Stimulated activated CD4-positive, alpha-beta T cell treated with anti-CD3 and anti-CD28 coated beads, Interleukin-1b, Interleukin-23, amount 100 ng/mL, for 24 hours (primary cell): ENCODE measurements around the gene BCAN.

Experiments
- DNase-seq, 4 experiments: peaks; one replicate each; pipeline ENCODE4 v3.0.0-alpha.2; 2020; ENCODE audit warnings: low read depth in 4 of 4, low spot score in 1 of 4

BCAN gene

DNA sequence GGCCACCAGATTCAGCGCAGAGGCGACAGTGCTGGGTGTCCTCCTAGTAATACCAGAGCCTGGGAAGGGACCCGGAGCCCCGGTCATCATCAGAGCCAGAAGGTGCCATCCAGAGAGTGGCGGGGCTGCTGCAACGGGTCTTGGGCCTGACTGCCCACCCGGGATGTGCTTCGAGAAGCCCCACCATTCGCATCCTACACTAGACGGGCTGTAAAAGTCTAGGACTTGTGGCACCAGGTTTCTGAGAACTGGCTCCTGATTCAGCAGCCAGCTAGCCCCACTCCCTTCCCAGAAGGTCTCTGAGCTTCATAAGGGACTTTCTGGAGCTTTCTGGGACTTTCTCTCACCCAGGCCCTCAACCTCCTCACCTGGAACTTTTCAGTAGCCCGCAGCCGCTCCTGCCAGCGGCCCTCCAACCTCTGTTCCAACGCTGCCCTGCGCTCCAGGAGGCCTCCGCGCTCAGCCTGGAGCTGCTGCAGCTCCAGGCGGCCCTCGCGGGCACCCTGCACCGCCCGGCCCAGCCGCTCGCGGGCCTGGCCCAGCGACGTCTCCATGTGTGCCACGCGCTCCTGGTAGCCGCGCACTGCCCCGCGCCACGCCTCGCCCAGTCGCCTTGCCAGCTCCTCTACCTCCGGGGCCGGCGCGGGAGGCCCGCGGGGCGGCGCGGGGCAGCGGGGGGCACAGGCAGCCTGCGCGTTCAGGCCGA is 34.4 kb downstream of the BCAN start:
- no peak for DNase-seq

GRCh38 chr1:156676820-156677615 is 35.1 kb downstream of the BCAN start, which contains the start of gene NES:
TSS of gene NES (minus strand) at chr1:156677407. CDS start at chr1:156677264, 143 bp downstream.
- no peak for DNase-seq

DNA sequence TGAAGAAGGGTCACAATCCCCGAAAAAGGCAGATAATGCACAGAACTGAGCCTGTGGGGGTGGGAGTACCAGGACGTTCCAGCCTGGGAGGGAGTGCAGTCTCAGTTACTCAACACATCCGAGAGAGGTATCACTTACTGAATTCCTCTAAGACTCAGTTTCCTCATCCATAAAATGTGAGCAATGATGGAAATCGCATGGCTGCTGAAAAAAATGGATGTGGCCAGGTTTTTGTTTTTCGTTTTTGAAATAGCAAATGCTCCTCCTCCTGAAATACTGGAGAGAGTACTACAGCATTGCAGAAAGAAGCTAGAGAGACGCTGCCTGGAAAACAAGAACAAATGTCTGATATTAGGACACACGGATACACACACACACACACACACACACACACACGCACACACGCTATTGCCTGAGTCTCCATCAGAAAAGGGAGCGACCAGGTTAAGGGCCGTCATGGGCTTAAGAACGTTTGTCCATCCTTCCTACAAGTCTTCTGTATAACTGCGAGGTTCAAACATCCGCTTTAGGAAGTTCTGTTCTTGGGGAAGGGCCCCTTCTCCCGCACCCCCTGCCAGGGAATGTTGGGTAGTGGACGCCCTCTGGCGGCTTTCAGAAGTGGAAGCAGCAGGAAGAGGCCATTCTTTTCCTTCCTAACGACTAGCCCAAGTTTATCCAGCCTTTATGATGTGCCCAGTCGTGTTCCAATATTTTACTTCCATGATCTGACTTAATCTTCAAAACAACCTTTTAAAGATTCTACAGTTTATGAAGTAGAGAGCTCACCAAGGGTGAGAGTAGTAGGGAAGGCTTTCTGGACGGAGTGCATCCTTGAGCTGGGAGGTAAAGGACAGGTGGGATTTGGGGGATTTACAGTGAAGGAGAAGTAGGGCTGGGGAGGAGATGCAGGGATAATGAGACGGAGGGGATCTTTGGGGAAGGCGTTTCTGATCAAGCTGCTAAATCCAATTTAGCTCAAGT is 36.0 kb downstream of the BCAN start:
- DNase-seq = no peak

DNA sequence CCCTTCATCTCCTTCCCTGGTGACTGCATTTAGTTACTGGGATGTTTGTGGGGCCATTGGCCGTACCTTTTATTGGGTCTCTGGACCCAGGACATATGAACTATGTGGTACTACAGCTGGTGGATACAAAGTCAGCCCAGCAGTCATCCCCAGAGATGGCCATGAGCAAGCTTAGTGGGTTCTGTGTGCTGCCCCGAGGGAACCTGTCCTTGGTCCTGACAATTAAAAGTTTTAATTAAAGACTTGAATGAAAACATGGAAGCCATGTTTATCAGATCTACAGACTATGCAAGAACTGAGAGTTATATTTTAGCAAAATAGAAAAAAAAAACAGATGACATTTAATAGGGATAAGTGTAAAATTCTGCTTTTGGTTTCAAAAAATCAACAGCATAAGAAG is 38.1 kb downstream of the BCAN start:
- DNase-seq = no peak

GRCh38 chr1:156681196-156681960 is 39.5 kb downstream of the BCAN start:
- no peak for DNase-seq

DNA sequence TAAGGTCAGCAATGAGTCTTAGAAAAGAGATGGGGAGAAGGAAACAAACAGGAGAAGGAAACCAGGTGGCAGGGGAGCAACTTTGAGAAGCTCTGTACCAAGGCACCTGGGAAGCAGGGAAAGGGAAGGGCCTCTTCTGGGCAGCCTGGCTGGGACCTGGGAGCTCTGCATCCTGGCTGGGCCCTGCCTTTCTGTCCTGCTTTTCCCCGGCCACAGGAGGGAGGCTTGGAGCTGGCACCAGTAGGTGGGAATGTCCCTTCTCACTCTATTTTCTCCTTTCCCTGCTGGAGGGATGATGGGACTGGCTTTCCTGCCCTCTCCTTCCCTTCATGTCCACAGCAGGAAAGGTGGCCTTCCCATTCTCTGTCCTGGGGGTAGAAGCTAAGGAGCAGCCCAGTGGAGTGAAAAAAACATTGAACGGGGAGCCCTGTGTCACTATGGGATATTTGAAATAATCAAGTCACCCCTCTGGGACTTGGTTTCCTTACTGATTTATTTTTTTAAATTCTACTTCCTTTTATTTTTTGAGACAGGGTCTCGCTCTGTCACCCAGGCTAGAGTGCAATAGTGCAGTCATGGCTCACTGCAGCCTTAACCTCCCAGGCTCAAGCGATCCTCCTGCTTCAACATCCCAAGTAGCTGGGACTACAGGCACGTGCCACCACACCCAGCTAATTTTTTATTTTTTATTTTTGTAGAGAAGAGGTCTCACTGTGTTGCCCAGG is 40.4 kb downstream of the BCAN start:
- no peak for DNase-seq

- DNase-seq = no peak
These were observed 42.4 kb downstream of the BCAN start for GRCh38 chr1:156684227-156684782.

DNA sequence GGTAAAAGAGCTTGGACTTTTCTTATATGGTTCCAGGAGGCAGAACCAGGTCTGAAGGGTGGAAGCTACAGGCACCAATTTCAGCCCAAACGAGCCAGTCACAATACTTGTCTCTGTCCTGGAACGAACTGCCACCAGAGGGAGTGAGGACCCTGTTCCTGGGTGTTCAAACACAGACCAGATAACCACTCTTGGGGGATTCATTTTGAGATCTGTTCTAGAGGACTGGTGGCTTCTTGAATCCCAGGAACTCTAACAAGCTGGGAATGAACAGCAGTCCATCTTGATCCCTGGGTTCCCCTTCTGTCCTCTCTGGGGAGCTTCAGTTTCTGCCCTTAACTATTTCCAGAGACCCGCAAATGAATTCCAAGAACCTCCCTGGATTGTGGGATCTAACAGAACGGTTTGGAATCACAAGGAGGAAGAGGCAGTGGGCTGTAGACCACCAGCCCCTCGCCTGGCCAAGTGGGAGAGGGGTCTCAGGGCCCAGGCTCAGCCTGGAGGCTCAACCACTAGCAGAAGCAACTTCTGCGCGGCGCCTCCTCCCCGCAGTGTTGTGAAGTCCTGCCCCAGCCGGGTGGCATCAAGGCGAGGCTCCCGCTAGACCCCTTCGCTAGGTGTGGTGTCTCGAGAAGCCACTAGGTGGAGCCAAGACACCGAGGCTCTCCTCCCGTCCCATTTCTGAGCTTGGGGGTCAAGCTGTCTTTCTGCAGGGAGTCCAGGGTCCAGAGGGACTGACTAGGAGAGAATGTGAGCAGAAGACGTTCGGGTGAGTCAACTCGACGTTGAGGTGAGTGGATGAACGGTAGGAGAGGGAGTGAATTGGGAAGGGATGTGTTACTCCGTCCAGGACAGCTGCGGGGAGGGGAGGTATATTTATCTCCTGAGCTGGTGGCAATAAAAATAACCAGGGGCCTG is 47.4 kb downstream of the BCAN start:
- DNase-seq = peak; percentile 38 to 62 (median 62)

- DNase-seq = no peak
These were observed 48.2 kb downstream of the BCAN start for GRCh38 chr1:156689953-156690674.

DNA sequence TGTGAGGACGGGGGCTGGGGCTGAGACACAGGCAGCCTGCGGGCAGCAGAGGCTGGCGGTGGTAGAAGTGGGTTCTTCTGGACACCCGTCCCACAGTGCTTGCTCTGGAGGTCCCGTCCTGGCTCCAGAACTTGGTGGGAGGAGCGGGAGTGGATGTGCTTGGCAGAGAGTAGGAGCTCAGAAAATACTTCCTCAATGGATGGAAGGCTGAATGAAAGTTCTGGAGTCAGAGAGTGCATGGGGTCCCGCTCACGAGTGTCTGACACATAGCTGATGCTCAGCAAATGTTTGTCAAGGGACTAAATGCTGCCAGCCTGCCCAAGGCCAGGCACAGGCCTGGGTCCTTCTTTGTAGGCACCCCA is 48.7 kb downstream of the BCAN start:
- DNase-seq = no peak

DNA sequence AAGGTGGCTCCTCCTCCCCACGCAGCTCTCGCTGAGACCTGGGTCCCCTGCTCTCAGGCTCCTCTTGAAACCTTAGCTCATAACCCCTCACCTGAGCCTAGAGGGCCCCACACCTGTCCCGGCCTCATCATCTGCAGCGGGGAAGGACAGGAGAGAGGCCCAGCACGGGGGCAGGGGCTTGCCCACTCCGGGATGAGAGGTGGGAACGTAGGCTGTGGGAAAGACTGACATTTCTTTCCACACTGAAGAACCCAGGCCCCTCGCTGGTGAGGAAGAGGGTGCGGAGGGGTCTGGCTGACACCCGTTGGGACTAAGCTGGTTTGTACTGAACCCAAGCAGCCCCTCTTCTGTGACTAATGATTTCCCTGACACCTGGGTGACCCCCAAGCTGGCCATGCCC is 49.3 kb downstream of the BCAN start:
- no peak for DNase-seq

- DNase-seq = no peak
These were observed 49.9 kb downstream of the BCAN start for GRCh38 chr1:156691665-156692440.

DNA sequence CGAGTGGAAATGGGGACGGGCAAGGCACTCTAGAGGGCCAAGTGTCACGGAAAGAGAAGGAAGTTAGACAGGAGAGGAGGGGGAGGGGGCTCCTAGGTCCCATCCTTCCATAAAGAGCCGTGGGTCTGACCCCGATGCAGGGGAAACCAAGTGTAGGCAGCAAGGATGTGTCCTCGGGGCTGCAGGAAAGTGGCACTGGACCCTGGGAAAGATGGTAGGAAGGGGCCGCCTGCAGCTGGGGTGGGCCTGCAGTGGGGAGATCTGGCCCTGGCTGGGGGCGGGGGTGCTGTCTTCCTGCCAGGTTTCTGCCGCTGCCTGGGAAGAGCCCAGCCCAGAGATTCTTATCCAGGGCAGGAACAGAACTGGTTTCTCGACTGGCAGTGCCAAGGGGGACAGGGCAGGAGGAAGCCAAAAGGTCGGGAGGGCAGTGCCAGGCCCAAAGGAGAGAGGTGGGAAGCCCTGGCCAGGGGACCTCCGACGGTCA is 50.6 kb downstream of the BCAN start:
- DNase-seq = no peak

DNA sequence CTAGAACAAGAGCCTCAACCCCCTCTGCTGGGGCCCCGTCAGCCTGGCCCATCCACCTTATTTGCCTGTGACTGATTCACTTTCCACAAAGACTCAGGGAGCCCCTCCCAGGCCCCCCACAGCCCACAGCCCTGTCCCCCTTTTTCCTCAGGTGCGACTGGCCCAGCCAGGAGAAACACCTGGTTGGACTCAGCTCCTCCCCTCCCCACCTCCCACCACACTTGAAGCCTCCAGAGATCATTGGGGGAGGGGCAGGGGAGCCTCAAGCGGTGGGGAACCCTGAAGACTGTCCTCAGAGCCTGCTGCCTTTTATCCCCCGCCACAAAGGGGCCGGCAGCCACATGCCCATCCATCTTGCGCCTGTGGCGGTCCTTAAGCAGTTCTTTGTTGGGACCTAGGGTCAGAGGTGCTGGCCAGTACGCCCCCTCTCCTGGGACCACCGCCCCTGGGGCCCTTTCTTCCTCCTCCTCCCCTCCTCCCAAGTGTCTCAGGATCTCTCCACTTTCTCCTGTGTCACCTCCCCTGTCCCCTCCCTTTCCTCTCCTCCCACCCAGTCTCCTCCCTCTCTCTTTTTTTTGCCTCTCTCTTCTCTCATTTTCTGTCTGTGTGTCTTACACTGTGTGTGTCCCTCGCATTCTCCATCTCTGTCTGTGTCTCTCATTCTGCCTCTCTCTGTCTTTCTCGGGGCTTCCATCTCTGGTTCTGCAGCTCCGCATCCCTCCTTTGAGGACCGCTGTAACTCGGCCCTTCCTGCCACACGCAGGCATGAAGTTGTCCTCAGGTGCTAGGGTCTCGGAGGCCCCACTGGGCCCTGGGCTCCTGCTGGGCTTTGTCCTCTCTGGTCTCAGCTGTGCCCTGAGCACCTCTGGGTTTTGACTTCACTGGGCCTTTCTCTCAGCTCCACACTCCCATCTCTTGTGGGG is 51.3 kb downstream of the BCAN start:
- no peak for DNase-seq

DNA sequence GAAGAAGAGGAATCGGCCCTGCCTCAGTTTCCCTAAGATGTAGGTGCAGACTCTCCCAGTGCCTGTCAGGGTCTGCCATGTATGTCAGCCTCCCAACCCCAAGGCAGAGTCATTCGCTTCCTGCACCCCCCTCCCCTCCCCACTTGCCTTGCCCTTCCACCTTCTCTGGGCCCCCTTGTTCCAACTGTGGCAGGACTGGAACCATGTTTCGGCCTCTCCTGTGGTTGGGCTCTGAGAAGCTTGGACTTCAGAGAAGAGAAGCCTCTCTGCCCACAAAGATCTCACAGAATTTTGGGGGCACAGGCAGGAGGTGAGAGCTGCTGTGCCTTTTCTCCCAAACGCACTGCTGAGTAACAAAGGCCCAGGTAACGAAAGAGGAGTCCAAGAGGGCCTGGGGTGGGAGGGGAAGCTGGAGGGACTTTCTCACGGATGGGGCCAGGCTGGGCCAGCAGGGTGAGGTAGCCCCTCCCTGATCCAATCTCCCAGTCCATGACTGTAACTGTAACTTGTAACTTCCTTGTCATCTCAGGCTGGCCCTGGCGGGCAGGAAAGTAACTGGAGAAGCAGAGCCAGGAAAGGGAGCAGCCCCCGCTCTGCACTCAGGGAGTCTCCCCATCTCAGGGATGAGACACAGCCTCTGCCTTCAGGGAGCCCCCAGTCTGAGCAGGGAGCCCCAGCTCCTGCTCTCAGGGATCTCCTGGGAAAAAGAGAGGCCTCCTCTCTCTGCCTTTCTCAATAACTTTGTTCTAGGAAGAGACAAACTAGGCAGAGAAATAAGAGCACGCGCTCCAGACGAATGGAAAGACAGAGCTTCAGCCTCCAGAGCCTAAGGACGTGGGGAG is 52.2 kb downstream of the BCAN start:
- DNase-seq = no peak
